ENCODE data around the gene PPP1CC.
"Not testable (repeated sequence)": the region's sequence is repeated elsewhere in the genome, so short reads cannot be mapped to it uniquely, and the experiment has no call there.

Gene PPP1CC

GRCh38 chr12:110750784-110751461 is 8.2 kb upstream of the PPP1CC start:
- no peak for DNase-seq

DNA sequence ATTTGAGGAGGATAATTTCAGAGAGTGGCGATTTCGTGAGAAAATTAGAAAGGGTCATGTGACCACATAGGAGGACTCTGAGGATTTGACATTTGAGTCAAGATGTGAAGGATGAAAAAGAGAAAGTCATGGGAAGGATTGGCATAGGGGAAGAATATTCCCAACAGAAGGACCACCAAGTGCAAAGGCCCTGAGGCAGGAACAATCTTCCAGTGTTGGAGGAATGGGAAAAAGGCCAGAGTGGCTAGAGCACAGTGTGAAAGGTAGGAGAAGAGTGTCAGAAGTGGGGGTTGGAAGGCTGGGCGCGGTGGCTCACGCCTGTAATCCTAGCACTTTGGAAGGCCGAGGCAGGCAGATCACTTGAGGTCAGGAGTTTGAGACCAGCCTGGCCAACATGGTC is 3.9 kb upstream of the PPP1CC start:
- DNase-seq, result no peak

- DNase-seq, result no peak
Measured at GRCh38 chr12:110745542-110746284, 3.0 kb upstream of the PPP1CC start.

DNA sequence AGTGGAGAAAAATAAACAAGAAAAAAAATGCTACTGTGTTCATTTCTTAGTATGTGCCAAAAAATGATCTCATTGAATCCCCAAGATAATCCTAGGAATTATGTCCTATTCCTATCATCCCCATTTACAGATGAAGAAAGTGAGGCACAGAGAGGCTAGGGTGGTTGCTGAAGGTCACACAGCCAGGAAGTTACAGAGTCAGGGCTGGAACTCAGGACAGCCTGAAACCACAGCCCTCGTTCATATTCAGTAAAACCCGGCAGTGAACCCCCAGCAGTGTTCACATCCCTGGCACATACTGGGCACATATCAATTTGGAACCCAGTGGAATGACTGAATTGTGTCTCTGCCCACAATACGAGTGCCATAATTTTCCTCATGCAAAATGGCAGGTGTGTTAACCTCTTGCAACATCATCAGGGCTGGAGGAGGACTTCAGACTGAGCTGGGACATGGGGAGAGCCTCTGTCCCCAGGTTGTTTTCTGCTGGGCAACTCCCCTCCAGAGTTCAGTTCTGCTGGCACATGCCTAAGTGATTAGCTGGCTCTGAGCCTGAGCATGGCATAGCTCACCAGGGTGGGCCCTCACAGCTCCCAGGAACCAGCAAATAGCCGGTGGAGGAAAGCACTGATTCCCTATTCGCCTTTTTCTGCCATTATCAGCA is 2.0 kb upstream of the PPP1CC start:
- DNase-seq, result no peak

DNA sequence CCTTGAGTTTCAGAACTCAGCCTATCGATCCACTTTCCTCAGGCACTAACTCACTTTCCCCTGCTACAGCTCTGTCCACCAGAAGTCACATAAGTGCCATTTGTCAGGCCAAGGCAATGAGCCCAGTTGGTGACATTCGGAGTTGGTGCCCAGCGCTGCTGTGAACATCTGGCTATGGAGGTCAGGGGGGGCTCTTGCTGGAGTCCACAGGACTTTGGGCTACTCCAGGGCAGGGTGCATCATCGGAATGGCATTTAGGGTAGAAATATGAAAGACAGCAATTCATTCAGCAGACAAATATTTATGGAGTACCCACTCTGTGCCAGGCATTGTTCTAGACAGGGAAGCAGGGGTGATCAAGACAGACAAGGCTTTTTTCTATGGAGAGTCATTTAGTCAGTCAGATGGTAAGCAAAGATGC is 1.5 kb upstream of the PPP1CC start:
- no peak for DNase-seq

DNA sequence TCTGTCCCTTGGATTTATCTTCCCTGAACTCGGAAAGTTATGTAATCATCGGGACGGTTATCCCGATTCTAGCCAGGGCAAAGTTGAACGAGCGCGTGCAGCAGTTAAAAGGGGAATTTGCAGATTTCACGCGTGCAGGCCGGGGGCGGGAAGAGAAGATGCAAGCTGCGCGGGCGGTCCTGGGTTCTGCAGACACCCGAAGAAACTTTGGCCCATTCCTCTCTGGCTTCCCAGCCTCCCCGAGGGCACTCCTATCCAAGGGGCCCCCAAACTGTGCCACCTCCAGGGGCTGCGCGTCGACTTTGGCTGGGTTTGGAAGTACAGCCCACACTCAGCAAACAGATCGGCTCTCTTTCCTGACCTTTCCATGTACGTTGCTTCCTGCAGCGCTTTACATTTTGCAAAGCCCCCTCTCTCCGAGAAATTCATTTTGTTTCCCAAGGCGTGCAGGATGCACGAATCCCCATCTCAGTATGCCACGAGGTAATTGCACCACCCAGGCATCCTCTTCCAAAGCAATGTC is 941 bp upstream of the PPP1CC start:
- no peak for DNase-seq

DNA sequence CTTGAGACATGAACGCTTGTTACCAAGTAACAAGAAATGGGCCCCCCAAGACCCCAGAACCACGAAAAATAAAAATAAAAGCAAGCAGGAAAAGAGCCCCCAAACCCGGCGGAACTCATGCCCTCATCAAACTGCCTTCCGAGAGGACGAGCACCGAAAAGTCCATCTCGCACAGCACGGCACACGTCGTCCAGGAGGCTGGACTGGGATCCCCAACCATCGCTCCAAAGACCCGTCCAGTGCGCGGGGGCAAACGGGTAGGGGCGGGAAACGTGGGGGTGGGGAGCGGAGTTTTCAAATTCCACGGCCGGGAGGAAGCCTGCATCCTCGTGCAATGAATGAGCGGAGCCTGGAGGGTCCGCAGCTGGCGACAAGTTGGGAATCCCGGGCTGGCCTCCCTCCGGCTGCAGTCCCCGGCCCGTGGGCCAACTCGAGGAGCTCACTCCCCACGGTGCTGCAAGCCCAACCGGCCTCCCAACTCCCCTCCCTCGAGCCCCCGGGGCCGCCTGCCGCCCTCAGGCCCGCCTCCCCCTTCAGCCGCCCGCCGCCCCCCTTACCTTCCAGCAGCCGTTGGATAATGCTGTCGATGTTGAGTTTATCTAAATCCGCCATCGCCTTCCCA is 484 bp downstream of the PPP1CC start:
- no peak for DNase-seq

DNA sequence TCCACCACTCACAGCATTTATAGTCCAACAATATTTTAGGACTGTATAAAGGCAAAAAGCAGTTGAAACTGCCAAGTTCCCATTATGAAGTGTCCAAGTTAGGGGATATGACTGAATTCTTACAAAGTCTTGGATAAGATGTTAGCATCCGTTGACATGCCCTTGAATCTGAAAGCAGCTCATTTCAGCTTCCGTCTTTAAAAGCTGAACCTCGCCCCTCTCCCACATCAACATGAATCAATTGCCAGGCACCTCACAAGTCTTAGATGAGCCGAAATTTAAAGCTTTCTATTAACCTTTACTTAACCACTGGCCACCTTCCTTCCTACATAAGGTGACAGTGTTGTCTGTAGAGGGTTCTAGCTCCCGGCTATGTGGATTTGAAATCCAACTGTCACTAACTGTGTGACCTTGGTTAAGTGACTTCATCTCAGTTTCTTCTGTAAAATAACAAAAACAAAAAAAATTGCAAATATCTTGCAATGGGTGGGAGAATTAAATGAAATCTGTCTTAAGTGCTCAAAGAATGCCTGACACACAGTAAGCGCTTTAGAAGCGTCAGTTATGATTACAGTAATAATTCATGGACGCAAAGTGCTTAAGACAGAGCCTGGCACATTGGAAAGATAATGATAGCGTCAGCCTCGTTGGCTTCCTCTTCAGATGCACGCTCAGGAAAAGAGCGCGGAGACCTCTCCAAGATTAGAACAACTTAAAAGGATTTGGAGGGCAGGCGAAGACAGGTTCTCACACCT is 1.2 kb downstream of the PPP1CC start:
- DNase-seq, result no peak

DNA sequence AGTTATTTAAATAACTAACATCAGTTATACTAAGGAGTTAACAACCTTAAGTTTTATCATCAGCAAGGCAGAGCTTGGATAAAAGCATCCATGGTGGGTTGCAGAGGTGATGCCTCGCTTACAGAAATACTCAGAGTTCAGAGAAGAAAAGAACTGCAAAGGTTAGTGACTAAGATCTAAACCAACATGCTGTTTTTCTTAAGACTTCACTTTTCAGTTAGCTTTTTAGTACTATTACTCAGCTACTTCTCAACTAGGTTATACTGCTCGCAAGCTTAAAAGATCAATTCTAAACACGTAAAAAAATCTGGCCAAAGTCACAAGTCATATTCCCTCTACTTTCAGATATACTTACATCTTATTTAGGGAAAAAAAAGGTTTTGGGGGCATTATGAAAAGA is 2.8 kb downstream of the PPP1CC start:
- DNase-seq, result no peak

DNA sequence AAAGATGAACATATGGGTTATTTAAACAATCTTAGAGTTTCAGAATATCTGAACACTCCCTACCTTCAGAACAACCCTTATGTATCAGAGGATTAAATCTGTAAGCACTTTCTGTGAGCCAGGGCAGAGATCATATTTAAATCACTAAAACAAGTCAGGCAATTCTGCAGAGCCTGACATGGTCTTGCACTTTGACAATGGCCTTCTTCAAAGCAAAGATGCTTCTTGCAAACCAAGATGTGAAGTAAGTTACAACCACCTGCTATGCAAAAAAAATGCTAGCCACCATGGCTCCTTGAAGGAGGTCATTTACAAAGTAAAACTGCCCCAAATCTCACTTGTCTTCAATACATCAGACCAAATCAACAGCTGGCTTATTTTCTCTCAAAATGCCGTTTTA is 3.2 kb downstream of the PPP1CC start:
- no peak for DNase-seq

GRCh38 chr12:110737532-110737931 is 5.2 kb downstream of the PPP1CC start:
- DNase-seq, result no peak

DNA sequence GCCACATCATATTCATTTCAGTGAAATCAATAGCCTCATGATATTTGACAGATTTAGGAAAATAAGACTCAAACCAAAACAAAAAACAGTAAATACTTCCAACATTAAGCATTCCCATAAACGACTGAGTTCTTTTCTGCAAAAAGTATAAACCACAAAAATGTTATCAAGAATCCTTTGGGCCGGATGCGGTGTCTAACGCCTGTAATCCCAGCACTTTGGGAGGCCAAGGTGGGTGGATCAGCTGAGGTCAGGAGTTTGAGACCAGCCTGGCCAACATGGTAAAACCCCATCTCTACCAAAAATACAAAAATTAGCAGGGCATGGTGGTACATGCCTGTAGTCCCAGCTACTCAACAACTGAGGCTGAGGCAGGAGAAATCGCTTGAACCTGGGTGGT is 5.7 kb downstream of the PPP1CC start:
- DNase-seq, result not testable (repeated sequence)

DNA sequence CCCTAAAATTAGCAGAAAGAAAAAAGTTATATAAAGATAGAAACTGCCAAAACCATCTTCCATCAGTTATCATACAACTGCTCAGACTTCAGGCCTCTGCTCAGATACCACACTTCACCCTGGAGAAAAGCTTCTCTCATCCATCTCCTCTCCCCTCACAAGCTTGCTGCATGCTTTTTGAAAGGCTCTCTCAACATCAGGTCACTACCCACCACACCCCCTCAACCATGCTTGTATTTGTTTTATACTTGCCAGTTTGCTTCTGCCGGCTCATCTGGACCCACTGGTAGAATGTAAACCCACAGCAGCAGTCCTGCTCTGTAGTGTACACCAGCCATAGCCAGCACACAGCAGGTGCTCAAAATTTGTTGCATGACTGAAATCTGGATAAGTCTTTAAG is 8.8 kb downstream of the PPP1CC start:
- no peak for DNase-seq

- DNase-seq, result no peak
Measured at GRCh38 chr12:110733089-110733715, 9.5 kb downstream of the PPP1CC start.

GRCh38 chr12:110732572-110732971 is 10.1 kb downstream of the PPP1CC start:
- DNase-seq, result no peak

DNA sequence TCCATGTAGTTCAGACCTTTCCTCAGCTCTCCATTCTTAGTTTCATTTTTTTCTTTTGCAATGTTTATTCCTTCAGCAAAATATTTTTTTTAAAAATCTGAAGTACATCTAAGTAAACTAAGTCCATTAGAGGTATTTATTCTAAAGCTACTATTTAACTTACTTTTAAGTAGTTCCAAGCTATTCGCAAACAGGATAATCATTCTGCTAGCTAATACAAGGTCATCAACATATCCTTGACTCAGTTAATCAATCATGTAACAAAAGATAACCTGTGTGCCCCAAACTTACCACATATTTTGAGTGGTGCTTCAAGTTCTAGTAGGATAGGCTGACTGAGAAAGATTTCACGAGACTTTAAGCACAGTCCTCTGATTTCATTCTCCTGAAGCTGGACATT is 11.2 kb downstream of the PPP1CC start:
- no peak for DNase-seq

DNA sequence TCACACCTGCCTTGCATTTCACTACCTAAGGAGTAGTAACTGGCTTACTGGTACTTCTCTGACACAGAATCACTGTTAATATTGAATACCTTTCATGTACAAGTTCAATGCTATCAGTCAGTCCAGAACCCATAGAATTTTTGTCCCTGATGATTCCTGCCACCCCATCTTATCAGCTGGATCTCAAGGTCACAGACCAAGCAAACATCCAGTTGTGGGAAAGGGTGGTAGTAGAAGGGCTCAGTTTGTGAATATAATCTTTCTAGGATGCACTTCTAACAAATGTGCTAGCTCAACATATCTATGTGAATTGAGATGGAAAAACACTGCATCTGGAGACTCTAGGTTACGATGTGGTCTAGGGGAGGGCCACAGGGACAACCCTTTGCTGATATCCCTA is 14.1 kb downstream of the PPP1CC start:
- DNase-seq, result no peak

DNA sequence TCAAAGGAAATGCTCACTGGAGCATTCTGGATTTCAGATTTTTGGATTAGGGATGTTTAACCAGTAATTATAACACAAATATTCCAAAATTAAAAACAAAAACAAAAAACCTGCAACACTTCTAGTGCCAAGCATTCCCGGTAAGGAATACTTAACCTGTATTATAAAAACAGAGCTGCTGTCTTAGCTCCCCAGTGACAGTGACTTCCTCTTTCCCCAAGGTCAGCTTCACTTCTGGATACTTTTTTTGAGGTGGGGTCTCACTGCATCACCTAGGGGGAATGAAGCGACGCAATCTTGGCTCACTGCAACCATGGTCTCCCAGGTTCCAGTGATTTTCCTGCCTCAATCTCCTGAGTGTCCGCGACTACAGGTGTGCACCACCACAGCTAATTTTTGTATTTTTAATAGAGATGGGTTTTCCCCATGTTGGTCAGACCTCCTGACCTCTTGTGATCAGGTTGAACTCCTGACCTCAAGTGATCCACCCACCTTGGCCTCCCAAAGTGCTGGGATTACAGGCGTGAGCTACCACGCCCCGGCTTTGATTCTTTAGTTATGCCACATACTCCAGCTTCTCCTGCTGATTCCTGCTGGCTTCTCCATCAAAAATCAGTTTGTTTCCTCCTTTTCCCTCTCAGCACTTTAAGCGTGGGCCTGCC is 15.9 kb downstream of the PPP1CC start:
- no peak for DNase-seq

- no peak for DNase-seq
Measured at GRCh38 chr12:110726028-110726427, 16.7 kb downstream of the PPP1CC start.

DNA sequence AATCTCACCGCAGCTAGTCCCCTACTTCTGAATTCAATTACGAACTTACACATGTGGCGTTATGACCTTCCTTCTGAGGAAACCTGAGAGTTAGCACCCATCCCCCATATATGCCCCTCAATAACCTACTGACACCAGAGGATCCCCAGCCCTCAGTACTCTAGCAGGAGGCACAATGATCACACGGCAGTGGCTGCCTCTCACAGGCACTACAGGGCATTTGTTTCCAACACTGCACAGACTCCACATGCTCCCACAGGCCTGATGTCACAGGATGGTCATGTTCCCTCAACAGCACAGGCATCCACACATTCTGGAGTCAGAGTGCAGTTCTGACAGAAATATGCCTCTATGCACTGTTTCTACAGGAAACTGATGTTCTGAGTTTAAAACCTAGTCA is 17.4 kb downstream of the PPP1CC start:
- no peak for DNase-seq

DNA sequence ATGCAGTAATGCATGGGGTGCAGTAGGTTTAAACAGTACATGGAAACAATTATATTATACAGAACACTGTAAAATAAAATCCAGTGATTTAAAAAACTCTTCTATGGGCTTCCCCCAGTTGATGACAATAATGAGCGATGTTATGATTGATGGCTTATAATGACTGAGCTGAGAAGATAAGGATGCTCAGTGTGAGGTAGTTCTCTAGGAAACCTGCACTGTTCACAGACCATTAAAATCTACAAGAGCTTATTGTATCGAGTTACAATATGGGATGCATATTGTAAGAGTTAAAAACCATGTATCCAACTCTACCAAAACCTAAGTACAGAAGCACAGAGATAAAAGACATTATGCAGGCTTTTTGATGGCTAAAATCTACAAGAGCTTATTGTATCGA is 19.8 kb downstream of the PPP1CC start:
- not testable (repeated sequence) for DNase-seq

GRCh38 chr12:110721570-110721969 is 21.1 kb downstream of the PPP1CC start:
- no peak for DNase-seq
